Erythroblast (primary cell): Measurements from ENCODE around the gene KRTAP29-1.

Experiments
- GATA1 ChIP-seq: IDR thresholded peaks from 2 replicates; pipeline ENCODE4 v1.6.1; 2011; ENCODE audit warnings: low read depth, mild to moderate bottlenecking, control low read depth, low read length, moderate library complexity
- POLR2A ChIP-seq: IDR thresholded peaks from 2 replicates; pipeline ENCODE4 v1.6.1; 2011; ENCODE audit warnings: mild to moderate bottlenecking, low read length

DNA sequence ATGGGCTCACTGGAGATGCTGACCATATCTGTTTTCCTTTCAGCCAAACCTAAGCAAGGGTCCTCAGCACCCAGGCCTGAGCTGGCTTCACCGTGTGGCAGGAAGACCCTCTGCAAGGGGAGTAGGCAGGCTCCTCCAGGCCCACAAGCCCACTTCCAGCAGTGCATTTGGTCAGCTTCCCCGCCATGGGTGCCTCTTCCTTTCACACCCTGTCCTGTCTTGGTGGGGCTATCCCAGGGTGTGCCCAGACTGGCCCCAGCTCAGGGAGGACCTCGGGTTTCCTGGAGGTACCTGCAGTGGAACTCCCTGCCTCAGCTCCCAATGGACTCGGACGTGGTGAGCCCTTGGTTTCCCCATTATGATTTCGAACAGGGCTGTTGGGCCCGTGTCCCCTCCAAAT is 25.6 kb upstream of the KRTAP29-1 start:
- TF ChIP-seq POLR2A (no peak), GATA1 (no peak)
